CD4-positive, alpha-beta T cell treated with Interleukin-15 for 4 hours (primary cell): ENCODE results near the gene ESPNL.
"Not testable (repeated sequence)": the region's sequence is repeated elsewhere in the genome, so short reads cannot be mapped to it uniquely, and the experiment has no call there.

ENCODE experiments used
- DNase-seq: peaks from one replicate; pipeline ENCODE4 v3.0.0-alpha.2; 2020; ENCODE audit warnings: low spot score

Gene ESPNL

GRCh38 chr2:238114851-238115660 lies 14.9 kb downstream of the ESPNL start:
- no peak for DNase-seq

DNA sequence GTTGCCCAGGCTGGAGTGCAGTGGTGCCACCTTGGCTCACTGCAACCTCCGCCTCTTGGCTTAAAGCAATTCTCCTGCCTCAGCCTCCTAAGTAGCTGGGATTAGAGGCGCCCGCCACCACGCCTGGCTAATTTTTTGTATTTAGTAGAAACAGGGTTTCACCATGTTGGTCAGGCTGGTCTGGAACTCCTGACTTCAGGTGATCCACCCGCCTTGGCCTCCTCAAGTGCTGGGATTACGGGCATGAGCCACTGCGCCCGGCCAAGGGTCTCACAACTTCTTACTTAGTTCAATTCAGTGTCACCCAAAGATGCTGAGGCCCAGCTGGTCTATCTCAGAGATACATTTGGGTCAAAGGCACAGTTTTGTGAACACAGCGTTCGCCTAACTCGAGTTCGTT lies 15.6 kb downstream of the ESPNL start:
- DNase-seq, result not testable (repeated sequence)

GRCh38 chr2:238116298-238117198 lies 16.4 kb downstream of the ESPNL start:
- no peak for DNase-seq

GRCh38 chr2:238117199-238118154 lies 17.3 kb downstream of the ESPNL start:
- DNase-seq, result no peak

DNA sequence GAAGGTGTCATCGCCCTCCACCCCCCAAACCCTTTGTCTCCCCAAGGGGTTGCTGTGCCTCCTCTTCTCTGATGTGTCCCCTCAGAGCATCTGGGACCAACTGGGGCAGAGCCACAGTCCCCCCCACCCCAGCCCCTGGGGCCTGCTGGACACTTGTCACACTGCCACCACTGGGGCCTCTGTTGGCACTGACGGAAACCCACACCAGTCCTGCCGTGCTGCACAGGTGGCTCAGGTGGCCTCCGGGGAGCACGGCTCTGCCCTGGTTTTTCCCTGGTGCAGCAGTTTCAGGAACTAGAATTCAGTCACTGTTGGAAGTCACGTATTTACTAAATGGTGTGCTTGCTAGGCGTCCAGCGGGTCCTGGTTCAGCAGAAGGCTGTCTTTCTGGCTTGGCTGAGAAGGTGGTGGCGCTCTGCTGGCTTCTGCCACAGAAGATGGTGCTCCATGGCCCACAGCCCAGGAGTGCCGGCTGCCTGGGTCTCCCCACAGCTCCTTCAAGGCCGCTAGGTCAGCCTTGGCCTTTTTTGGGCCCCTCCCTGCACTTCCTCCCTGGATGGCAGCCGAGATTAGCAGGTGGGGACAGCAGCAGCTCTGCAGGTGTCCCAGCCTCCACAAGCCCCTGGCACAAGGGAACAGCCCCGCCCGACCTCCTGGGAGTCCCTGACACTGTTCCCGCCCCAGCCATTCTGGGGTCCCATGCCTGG lies 19.8 kb downstream of the ESPNL start:
- no peak for DNase-seq

GRCh38 chr2:238120463-238121298 lies 20.5 kb downstream of the ESPNL start:
- no peak for DNase-seq

DNA sequence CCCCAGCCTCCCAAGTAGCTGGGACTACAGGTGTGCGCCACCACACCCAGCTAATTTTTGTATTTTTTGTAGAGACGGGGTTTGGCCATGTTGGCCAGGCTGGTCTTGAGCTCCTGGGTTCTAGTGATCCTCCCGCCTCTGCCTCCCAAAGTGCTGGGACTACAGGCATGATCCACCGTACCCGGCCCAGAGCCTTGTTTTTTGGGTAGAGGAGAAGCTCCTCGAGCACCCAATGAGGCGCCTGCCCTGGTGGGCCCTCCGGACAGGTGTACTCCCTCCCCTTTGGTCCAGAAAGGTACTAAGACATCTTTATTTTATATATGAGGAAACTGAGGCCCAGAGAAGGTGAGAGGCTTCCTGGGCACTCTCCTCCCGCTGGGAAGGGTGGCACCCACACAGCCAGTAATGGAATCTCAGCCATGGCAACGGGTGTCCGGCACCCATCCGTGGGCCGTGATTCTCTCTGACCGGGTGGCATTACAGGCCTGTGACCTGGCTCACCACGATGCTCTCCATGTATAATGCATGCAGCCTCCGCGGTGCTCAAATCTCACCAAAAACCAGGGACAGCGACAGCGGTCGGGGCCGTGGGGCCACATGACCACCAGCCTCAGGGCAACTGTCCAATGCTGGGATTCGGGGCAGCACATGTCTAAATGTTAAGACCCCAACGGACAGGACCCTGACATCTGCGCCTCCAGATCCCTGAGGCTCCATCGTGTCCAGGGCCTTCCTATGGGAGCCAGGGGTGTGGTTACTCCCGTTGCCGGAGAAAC lies 21.6 kb downstream of the ESPNL start:
- no peak for DNase-seq

DNA sequence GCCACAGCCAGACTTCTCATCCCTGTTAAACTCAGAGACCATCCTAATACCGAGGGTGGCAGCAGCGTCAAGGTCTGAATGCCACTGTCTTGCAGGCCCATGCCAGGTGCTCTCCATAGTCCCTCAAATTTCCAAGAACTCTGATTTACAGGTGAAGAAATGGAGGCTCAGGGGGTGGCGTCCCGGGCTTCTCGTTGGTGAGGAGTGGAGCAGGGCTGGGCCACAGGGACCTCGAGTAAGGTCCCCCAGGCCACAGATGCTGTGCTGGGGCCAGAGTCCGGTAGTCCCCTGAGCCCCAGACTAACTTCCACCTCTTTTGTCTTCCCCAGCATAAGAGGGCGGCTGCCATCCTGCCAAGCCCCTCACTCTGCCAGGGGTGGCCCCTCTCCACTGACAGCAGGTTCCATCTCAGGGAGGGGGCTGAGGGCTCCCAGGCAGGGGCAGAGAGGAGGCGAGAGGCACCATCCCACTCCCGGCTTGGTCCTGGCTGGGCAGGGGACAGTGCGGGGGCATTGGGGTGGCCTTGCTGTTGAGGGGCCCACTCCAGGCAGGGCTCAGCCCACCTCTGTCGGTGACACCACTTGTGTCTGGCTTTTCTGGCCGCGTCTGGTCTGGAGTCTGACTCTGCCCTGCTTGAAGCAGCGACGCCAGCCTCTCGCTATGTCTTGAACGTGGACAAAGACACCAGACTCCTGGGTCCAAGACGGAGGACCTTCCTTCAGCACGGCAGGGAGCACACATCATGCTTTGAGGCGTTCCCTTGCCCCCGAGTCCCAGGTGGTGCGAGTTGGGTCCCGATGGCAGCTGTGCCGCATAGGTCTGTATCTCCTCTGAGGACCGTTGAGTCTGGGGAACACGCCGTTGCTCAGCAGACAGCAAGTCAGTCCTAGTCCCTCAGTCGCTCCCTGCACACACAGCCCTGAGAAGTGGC lies 22.4 kb downstream of the ESPNL start:
- no peak for DNase-seq

GRCh38 chr2:238123218-238123971 lies 23.3 kb downstream of the ESPNL start:
- no peak for DNase-seq

GRCh38 chr2:238123991-238124470 lies 23.9 kb downstream of the ESPNL start:
- DNase-seq, result no peak

DNA sequence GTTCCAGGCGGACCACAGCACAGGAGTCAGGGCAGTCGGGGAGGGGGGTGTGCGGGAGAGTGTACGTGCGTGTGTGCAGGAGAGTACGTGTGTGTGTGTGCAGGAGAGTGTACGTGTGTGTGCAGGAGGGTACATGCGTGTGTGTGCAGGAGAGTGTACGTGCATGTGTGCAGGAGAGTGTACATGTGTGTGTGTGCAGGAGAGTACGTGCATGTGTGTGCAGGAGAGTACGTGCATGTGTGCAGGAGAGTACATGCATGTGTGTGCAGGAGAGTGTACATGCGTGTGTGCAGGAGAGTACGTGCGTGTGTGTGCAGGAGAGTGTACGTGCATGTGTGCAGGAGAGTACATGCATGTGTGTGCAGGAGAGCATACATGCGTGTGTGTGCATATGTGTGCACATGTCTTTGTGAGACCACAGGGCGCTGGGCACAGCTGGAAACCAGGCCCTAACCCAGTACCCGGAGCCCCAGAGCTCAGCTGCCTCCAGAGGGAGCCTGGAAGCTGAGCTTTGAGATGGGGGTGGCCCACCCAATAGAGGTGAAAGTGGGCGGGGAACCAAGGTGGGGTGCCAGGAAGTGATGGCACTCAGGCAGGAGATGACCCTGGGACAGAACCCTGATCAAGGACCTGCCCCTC lies 24.5 kb downstream of the ESPNL start:
- DNase-seq, result no peak

GRCh38 chr2:238125127-238125885 lies 25.2 kb downstream of the ESPNL start:
- no peak for DNase-seq

GRCh38 chr2:238126338-238126737 lies 26.2 kb downstream of the ESPNL start:
- no peak for DNase-seq

GRCh38 chr2:238126775-238127164 lies 26.6 kb downstream of the ESPNL start:
- no peak for DNase-seq

- DNase-seq, result no peak
Measured at GRCh38 chr2:238127165-238128060, 27.3 kb downstream of the ESPNL start.
